GM12873 (cell line): ENCODE results near the gene OR51T1.
A peak's percentile ranks its signal among the peaks of the same experiment; 100 is the strongest.

Source experiments
- TF ChIP-seq, protein P1 (sequence below): IDR thresholded peaks from 2 replicates; pipeline ENCODE4 v1.5.1; 2012; ENCODE audit warnings: low read depth, mild to moderate bottlenecking, moderate library complexity, low read length, control low read depth; ENCODE audit not compliant: insufficient read depth; ENCODE audit errors: missing control alignments

The OR51T1 gene

GRCh38 chr11:4891996-4892640 lies 10.4 kb downstream of the OR51T1 start:
- TF ChIP-seq, protein P1, sequence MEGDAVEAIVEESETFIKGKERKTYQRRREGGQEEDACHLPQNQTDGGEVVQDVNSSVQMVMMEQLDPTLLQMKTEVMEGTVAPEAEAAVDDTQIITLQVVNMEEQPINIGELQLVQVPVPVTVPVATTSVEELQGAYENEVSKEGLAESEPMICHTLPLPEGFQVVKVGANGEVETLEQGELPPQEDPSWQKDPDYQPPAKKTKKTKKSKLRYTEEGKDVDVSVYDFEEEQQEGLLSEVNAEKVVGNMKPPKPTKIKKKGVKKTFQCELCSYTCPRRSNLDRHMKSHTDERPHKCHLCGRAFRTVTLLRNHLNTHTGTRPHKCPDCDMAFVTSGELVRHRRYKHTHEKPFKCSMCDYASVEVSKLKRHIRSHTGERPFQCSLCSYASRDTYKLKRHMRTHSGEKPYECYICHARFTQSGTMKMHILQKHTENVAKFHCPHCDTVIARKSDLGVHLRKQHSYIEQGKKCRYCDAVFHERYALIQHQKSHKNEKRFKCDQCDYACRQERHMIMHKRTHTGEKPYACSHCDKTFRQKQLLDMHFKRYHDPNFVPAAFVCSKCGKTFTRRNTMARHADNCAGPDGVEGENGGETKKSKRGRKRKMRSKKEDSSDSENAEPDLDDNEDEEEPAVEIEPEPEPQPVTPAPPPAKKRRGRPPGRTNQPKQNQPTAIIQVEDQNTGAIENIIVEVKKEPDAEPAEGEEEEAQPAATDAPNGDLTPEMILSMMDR: peak; percentile 12

DNA sequence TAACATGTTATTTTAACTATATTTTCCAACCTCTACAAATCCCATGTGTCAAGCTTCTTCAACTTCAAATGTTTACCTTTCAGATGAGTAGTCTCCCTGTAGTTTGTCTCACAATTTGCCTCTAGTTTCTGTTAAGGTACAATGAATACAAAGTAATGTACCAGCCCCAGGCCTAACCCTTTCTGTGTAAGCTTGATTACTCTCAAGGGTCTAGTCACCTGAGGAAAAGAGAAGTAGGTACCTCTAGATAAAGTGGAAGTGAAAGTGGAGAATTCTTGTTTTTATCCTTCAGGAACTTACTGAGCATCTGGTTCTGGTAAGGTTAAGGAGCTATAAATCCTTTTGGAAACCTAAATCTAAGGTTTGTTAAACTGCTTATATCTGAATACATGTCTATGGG lies 21.8 kb downstream of the OR51T1 start, which contains the start of gene OR51A7:
Gene OR51A7, plus strand, starts transcription at position 300 of the 400 bp plus-strand sequence. CDS start 3,587 bp downstream, outside the sequence.
- TF ChIP-seq, protein P1: no peak

DNA sequence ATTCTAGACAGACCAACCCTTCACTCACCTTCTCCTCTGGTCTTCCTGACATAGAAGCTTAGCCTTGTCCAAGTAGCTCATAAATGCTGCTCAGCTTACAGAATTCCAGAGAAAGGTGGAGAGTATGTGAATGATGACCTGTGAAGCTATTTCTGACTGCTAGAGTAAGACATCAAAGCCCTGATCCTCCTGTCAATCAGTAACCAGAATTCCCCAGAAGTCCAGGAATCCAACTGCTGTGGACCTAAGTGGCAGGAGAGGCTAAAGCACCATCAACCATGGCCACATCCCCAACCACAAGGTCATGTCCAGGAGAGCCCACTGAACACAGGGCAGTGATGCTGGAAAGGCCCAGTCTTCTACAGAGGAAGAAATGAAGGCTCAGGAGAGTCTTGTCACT lies 34.9 kb downstream of the OR51T1 start:
- TF ChIP-seq, protein P1: no peak

GRCh38 chr11:4919250-4919649 lies 37.5 kb downstream of the OR51T1 start, which contains the start of gene OR51G2:
OR51G2 (minus strand) TSS chr11:4919350; CDS start chr11:4915663, 3,687 bp downstream.
- TF ChIP-seq, protein P1: no peak

GRCh38 chr11:4921796-4922195 lies 40.1 kb downstream of the OR51T1 start:
- TF ChIP-seq, protein P1: no peak

DNA sequence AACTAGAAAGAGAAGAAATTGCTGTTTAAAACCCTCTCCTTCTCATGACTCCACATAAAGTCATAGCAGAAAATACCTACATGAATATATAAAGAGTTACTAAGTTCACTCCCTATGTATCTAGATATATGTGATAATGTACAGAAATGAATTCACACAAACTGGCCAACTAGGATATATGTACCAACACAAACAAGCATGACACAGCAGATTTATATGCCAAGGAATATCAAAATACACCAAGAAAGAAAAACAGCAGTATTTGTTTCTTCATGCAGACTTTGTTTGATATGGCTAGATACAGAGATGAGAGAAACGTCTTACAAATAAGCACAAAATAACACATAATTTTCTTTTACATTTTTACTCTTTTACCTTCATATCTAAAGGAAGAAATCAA lies 40.6 kb downstream of the OR51T1 start:
- TF ChIP-seq, protein P1: no peak

DNA sequence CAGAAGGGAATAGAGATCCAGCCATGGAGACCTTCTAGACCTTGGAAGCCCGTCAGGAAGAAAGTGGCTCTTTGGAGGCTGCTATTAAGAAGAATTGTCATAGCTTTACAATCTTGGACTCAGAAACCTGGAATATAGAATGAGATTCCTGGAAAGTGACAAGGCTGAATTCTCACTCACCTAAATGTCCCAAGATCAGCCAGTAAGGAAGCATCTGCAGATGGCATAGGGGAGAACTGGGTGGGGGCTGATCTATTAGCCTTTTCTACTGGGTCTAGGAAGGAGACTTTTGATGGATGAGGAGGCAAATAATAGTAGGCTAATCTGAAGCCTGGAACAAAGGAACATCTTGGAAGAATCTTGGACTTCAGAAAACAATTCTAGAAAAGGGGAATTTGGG lies 42.5 kb downstream of the OR51T1 start, which contains the start of gene OR51G1:
Gene OR51G1, minus strand, starts transcription at position 101 of the 400 bp plus-strand sequence. Its CDS starts 0 bp downstream, at position 101.
- TF ChIP-seq, protein P1: no peak
